ENCODE results near the gene GPRC5C. TPM values are rescaled to one million over a fixed set of nuclear protein-coding genes. Genes with fewer than 3 reads are reported as not detected.

Gene GPRC5C
- total and polyA plus RNA-seq, 2 of the 13 experiments (the other 11 are each of a cell fraction or from before 2014, with no cell fraction given), result 85.6 to 300 TPM

- intact Hi-C loops (cut with micrococcal nuclease; ENCODE audit: unreplicated experiment), result loop anchor here (1.0 to 10.0 kb wide), 6 partner anchors 36 to 253 kb away; partner anchors contain the start of genes CD300LB and RPL38
- no peak for FAIRE-seq
- DNase-seq (ENCODE audit: low spot score), result no peak
- H3K79me2 ChIP-seq (ENCODE audit: insufficient read depth, low read length), result no peaks in the 10 kb centered on the region
- no peak for ATAC-seq
- no peak overlapping the region for H3K4me3 ChIP-seq (replicated peaks in 1 of 3; ENCODE audit: insufficient read depth in 1 of 3, low read depth in 2 of 3, low read length in 3 of 3)
- H3K9me3 ChIP-seq (ENCODE audit: low read length), result no peaks in the 10 kb centered on the region
- in situ Hi-C loops (cut with HindIII; ENCODE audit: extremely low pct_ligation_motif_present, low pct_unique_long_range_greater_than_20kb), result loop anchor here (5.0 kb wide), 1 partner anchor 80 kb away; no protein-coding TSS in a partner anchor
- no peak overlapping the region for H3K27ac ChIP-seq (ENCODE audit: extremely low read length, insufficient read depth, low read length)
- H3K27me3 ChIP-seq (ENCODE audit: control insufficient read depth in 1 of 2, insufficient read depth in 2 of 2, low read length in 2 of 2), result peaks cover 3 to 35% of the 10 kb centered on the region in 2 experiments; a peak in 4 of 5 replicates
- WGBS (ENCODE audit: low lambda C conversion rate), result 40% methylated on average over 6 of the region's 6 CpGs
- no peak overlapping the region for H2AFZ ChIP-seq (ENCODE audit: low read length)
- H3K4me1 ChIP-seq (ENCODE audit: insufficient read depth, low read length), result peaks cover 34% of the 10 kb centered on the region
- no peak overlapping the region for H3K9ac ChIP-seq (ENCODE audit: insufficient read depth, low read depth, low read length)
- H3K36me3 ChIP-seq (replicated peaks in 1 of 2; ENCODE audit: control insufficient read depth in 1 of 2, insufficient read depth in 2 of 2, low read length in 2 of 2), result no peaks in the 10 kb centered on the region
- CTCF ChIA-PET (ENCODE audit: low intra/inter-chr PET ratio, low total read pairs), result interaction anchor here (0.7 to 4.8 kb wide), 8 partner anchors 20 to 89 kb away, joined by 3 to 141 read pairs (median 12); no protein-coding TSS in a partner anchor
- no peaks in the 10 kb centered on the region for H4K20me1 ChIP-seq (ENCODE audit: insufficient read depth, low read length)
- BruUV-seq (replicated peaks), result no TSS peak
- H3K4me2 ChIP-seq (ENCODE audit: low read depth, low read length), result no peak overlapping the region
- no peak for TF ChIP-seq TFDP1 (CRISPR knock-in tag; IDR thresholded peaks at IDR 0.05; ENCODE audit: borderline replicate concordance)
- TF ChIP-seq BATF2 (CRISPR knock-in tag; IDR thresholded peaks at IDR 0.05), result 0 out of 2 replicates have a peak, but pooled peaks have one; percentile 10
- no peak for TF ChIP-seq ZNF343 (CRISPR knock-in tag; IDR thresholded peaks at IDR 0.05)
- TF ChIP-seq KDM2A (CRISPR knock-in tag; IDR thresholded peaks at IDR 0.05; ENCODE audit: borderline replicate concordance, low read depth), result 0 out of 2 replicates have a peak, but pooled peaks have one; percentile 3
- TF ChIP-seq HOXA3 (CRISPR knock-in tag; IDR thresholded peaks at IDR 0.05), result 0 out of 2 replicates have a peak, but pooled peaks have one; percentile 4
- no peak for TF ChIP-seq RFXANK (CRISPR knock-in tag; IDR thresholded peaks at IDR 0.05)
- TF ChIP-seq MTF2 (CRISPR knock-in tag; IDR thresholded peaks at IDR 0.05; ENCODE audit: borderline replicate concordance), result 0 out of 2 replicates have a peak, but pooled peaks have one; percentile 0
- POLR2A ChIA-PET, result interaction anchor here (2.1 kb wide), 1 partner anchor 50 kb away, joined by 6 read pairs; no protein-coding TSS in a partner anchor
These were observed 25.9 kb downstream of the GPRC5C start for GRCh38 chr17:74457820-74458166.

Data from HepG2 (cell line).